IPS-18c (cell line): ENCODE results near the gene SUPT3H.

ENCODE experiments used
- H3K4me3 ChIP-seq: 2 replicates; pipeline ENCODE4 v1.7.0; 2013; ENCODE audit warnings: low read depth, mild to moderate bottlenecking, low read length, moderate library complexity; ENCODE audit not compliant: insufficient read depth
- H3K9me3 ChIP-seq: one replicate; pipeline ENCODE4 v1.6.1; 2013; ENCODE audit warnings: mild to moderate bottlenecking, low read length, moderate library complexity; ENCODE audit not compliant: control insufficient read depth, insufficient read depth

The SUPT3H gene

DNA sequence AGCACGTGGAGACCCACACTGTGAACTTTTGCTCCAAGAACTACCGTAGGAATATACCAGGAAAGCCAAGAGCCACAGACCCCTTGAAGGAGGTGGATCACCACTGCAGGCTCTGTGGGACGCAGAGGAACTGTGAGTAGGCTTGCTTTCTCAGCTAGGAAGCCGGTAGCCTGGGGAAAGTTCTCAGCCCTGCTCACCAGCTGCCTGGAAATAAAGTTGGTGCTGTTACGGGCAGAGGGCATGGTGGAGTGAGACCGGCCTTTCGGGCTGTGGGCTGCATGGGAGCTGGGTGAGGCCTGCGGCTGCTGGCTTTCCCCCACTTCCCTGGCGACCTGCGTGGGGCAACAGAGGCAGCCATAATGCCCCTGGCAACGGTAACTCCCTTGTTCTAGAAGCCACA lies 422.6 kb downstream of the SUPT3H start:
- Histone ChIP-seq H3K4me3 (no peak overlapping the region), H3K9me3 (peaks cover 2% of the 10 kb centered on the region)

DNA sequence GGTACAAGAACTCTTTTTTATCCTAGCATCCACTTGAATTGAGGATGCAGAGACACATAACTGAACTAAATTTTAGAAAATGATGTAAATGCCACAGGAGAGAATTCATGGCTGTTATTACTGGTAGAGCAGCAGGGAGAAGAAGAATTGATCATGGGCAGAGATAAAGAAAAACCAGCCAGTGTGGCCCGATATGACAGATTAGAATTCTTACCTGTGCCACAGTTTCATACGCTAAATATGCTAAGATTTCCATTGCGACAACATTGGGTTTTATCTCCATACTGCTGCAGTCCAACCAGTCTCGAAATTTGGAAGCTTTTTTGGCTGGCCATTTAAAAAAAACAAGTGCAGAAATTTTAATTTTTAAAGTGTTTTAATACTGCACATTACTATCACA lies 423.5 kb downstream of the SUPT3H start:
- H3K9me3 ChIP-seq, result peaks cover 2% of the 10 kb centered on the region
- H3K4me3 ChIP-seq, result no peak overlapping the region

DNA sequence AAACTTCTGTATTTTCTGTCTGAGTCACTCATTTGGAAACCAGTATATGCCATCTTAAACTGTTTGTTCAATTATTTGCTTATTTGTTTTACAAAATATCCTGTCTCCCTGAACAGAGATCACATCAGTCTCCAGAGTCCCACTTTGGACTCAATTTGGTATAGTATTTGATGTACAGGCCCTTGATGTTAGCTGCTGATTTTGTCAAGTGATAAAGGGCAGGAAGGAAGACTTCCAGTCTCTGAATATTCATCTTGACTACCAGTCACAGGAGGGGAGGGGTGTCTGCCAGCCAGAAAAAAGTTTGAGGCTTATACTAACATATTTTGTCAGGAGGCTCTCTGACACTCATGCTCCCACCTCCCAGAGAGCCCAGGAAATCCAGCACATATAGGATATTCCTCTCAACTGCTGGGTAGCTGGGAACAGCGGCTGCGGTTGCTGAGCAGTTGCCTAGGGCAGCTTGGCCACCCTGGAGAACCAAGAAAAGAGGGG lies 426.4 kb downstream of the SUPT3H start:
- H3K4me3 ChIP-seq, result no peak overlapping the region
- H3K9me3 ChIP-seq, result no peaks in the 10 kb centered on the region

DNA sequence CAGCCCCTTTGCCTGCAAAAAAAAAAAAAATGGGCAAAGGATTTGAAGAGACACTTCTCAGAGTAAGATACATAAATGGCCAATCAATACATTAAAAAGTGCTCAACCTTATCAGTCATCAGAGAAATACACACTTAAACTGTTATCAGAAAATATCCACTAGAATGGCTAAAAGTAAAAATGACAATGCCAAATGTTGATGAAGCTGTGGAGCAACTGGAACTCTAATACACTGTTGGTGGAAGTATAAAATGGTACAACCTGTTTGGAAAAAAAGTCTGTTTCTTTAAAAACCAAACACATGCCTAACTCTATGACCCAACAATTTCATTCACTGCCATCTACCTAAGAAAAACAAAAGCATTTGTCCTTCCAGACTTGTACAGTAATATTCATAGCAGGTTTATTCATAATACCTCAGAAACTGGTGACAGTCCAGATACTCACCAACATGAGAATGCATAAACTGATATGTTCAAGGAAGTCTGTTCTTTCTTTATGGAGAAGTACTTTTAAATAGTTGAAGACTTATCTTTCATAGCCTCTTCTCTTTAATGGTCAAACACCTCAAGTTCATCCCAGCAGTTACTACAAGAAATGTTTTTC lies 428.0 kb downstream of the SUPT3H start:
- no peak overlapping the region for H3K4me3 ChIP-seq
- H3K9me3 ChIP-seq, result no peaks in the 10 kb centered on the region

DNA sequence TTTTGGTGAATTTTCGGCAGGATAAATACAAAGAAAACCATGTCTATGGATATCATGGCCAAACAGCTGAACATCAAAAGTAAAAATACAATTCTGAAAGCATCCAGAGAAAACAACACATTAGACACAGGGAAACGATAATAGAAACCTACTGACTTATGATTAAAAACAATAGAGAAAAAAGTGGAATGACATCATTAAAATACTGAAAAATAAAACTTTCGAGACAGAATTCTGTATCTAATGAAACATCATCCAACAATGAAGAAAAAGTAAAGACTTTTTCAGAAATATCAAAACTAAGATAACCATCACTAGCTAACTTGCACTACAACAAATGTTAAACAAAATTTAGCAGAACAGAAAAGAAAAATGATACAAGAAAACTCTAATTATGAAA lies 434.2 kb downstream of the SUPT3H start:
- no peak overlapping the region for H3K4me3 ChIP-seq
- H3K9me3 ChIP-seq, result no peaks in the 10 kb centered on the region

DNA sequence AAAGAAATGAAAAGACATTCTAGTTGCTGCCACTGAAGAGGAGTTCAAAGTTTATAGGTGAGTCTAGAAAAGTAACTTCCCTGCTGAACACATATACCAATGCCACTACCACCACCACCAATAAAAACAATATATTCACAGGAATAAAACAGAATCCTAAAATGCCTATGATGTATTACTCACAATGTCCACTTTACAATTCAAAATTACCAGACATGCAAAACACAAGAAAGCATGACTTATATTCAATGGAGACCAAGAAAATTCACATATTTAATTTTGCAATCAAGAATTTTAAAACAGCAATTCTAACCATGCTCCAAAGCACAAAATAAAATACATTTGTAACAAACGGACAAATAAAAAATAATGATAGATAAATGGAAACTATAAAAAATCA lies 434.9 kb downstream of the SUPT3H start:
- Histone ChIP-seq H3K4me3 (no peak overlapping the region), H3K9me3 (no peaks in the 10 kb centered on the region)

DNA sequence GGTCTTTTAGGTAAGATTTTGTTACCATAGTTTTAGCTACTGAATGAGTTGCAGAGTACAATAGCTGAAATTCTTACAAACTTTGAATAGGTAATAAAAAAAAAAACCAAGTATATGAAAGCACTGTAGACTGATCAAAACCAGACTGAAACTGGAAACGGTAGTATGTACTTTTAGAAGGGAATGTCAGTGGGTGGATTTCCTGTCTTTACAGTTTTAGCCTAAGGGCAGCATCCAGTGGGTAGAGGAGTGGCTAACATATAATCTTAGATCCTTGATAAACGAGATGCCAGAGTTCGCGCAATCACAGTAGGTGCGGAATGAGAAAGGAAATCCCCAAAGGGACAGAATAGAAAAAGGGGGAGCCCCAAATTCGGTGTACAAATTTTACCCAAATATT lies 435.5 kb downstream of the SUPT3H start:
- no peak overlapping the region for H3K4me3 ChIP-seq
- no peaks in the 10 kb centered on the region for H3K9me3 ChIP-seq

DNA sequence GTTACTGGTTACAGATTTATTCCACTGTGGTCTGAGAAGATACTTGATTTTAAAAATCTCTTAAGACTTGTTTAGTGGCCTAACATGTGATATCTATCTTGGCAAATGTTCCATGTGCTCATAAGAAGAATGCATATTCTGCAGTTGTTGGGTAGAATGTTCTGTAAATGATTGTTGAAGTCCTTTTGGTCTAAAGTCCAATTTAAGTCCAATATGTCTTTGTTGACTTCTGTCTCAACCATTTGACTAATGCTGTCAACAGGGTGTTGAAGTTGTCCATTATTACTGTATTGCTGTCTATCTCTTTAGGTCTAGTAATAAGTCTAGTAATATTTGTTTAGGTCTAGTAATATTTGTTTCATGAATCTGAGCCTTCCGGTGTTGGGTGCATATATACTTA lies 437.4 kb downstream of the SUPT3H start:
- Histone ChIP-seq H3K4me3 (no peak overlapping the region), H3K9me3 (no peaks in the 10 kb centered on the region)

DNA sequence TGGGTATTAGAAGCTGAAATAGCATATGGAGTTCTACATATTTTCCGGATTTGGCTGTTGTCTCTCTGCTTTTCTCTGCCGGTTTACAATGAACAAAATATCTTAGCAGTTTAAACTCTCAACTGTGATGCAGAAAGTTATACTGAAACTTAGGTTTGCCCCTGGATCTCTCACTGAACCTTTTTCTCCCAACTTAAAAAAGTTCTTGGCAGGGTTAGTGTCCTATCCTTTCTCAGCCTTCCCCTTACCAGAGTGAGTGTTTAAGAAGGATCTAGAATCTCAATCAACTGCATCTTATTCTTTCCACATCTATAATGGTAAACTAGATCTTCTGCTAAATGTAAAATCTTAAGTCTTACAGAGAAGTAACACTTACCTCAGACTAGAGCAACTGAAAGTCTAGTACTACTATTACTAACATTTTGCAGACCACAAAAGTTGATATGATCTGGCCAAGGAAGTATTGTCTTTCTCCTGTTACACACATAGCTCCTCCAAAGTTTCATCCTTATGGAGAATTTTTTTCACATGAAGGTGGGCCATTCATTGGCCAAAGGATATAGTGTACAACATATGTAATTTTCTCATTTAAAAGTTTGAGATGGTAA lies 441.9 kb downstream of the SUPT3H start:
- no peak overlapping the region for H3K4me3 ChIP-seq
- no peaks in the 10 kb centered on the region for H3K9me3 ChIP-seq

DNA sequence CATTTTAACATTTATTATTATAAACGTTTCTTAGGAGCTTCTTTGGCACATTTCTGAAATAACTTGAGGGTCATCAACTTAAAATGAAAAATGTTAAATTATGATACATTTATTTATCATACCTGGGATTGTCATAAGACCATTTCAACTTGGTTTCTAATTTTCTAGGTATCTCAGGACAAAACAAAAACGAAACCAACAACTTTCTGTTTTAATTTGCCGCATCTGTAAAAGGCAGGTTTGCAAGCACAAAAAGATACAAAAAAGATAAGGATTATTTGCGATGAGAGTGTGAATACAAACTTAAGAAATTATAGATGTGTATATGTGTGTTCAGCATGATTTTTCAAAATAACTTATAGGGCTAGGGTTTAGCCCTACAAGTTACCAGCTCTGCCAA lies 444.6 kb downstream of the SUPT3H start:
- Histone ChIP-seq H3K9me3 (no peaks in the 10 kb centered on the region), H3K4me3 (no peak overlapping the region)

DNA sequence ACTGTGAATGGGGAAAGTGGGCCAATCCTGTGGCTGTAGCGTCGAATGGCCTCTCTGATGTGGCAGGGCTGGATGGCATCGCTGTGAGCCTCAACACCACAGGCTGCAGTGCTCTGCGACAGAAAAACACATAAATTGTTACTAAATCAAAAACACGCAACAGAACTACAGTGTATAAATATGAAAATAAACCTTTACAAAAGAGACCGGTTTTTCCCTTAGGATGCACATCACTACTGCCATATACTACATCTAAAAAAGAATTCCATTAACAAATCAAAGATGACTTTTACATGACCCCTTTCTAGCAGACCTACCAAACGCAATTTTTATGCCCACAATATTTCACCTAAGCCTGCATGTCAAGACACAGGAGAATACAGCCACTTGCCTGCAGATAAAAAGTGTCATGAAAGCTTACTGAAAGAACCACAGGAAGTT lies 445.1 kb downstream of the SUPT3H start:
- H3K4me3 ChIP-seq, result no peak overlapping the region
- H3K9me3 ChIP-seq, result no peaks in the 10 kb centered on the region

DNA sequence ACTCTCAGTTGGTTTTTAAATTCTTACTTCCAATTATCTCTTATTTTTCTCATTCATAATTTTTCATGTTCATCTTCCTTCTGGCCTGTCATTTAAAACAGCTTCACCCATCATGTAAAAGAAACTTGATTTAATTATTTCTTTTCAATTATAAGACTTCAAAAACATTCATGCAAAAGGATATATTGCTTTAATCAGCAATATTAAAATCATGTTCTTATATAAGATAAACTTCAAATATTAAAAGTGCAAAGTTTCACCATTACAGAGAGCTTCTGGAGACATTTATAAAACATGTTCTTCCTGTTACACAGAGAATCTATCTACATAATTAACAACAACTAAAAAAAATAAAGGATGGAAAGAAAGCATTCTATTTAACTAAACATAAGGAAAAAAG lies 446.3 kb downstream of the SUPT3H start:
- Histone ChIP-seq H3K9me3 (no peaks in the 10 kb centered on the region), H3K4me3 (no peak overlapping the region)

DNA sequence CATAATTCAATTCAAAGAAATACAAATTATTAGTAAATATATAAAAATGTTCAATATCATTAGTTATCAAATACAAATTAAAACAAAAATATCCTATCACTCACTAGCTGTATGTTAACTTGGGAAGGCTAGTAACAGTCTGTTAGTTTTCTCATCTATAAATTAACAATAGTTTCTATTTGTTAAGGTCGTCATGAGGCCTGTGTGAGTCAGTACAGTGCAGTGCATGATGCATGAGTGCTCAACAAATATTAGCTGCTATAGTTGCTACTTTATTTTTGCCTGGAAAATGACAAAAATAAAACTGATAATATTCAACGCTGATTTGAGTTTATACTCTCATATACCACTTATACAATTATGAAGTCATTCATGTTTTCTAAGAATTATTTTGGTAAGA lies 451.2 kb downstream of the SUPT3H start:
- Histone ChIP-seq H3K4me3 (no peak overlapping the region), H3K9me3 (no peaks in the 10 kb centered on the region)

DNA sequence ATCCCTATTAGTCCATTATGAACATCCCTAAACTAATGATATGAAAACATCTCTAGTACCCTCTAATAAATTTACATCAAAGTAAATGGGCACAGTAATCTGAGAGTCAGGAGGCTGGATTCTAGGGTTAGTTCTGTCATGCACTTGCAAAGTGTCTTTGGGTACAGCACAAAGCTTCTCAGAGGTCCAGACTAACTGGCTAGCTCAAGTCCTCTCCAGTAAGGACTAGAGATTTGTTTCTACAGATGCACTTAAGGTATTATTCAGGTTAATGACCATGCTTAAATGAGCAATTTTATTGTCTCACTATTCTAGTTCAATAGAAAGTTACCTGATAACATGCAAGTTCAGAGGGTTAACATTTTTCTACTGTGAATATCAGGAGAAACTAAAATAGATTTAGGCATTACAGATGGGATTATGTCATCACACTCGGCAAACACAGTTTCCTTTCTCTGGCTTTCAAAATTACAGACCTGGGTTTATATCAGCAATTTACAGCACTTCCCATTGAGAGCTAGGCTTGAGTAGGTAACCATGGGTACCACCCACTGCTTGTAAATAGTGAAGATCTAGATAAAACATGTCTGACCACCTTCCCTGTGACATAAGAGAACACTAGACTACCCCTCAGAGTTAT lies 452.5 kb downstream of the SUPT3H start:
- Histone ChIP-seq H3K4me3 (no peak overlapping the region), H3K9me3 (no peaks in the 10 kb centered on the region)

DNA sequence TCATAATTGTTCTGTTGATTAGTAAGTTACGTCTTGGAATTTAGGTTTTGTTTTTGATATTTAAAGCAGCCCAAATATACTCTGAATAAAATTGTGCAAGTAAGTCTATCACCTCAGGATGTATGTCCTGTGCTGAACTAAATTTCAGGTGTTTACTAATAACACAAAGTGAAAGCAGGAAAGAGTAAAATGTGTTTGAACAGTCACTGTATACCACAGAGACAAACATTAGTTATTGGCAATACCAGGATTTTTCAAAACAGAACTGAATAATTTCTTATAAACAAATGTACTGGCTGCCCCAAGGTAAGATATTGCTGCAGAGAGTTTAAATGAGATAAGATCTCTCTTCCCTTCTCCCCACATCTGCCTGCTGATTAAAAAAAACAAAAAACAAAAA lies 454.3 kb downstream of the SUPT3H start:
- Histone ChIP-seq H3K9me3 (no peaks in the 10 kb centered on the region), H3K4me3 (no peak overlapping the region)

DNA sequence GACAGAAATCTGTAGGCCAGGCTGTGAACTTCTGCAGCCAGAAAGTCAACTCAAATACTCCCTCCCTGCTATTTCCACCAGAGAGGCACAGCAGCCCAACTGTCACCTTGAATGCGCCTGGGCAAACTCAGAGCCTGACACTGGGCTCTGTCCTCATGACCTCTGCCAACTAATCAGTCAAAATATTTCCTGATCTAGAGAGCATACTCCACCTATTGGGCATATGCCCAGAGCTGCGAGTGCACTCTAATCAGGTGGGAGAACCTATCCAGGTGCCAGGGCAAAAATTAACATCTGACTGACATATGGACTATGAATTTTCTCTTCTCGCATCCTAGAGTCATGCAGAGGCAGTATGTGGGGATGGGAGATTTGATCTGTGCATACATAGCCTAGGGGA lies 455.9 kb downstream of the SUPT3H start:
- Histone ChIP-seq H3K9me3 (no peaks in the 10 kb centered on the region), H3K4me3 (no peak overlapping the region)

DNA sequence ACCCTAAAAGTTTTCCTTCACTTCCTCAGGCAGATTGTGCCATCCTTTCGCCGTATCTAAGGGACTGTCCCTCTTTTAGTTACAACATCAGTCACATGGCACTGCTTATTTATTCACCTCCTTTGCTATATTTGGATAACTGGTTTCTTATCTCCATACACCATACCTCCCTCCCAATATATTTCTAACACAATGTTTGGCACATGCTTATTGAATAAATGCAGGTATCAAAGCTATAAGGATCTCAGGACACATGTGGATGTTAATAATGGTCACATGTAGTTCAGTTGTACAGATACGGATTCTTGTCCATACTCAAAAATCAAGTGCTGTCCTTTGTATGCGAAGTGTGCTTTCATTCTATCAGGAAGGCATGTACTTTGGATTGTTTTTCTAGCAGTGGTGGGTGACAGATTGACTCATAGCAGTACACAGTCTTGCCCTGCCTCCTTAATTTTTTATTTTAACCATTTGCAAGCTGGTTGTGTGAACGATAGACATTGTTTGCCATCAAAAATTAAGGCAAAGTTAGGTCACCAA lies 456.7 kb downstream of the SUPT3H start:
- Histone ChIP-seq H3K4me3 (no peak overlapping the region), H3K9me3 (no peaks in the 10 kb centered on the region)

DNA sequence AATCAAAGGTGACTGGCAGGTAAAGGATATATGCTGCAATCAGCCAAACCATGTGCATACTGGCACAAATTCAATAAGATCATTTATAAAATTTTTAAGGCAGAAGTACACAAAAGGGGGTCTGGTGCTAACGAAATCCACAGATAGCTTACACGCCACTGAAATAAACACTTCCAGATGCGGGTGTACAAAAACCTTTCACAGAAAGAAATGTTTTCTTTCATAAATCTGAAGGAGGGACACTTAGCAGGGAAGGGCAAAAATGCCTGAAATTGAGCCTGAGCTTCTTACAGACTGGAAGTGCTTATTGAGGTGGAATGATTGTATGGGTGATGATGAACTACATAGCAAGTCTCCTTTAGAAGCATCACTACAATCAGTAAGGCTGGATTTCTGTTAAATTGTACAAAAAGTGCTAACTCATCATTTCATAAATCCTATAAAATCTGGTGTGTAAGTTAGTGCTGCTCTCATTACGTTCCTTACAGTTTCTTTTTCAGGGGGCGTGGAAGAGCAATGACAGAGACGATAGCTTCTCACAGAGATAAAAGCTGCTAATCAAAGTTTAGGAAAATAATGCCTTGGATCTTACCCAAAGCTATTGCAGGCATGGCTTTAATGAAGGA lies 458.9 kb downstream of the SUPT3H start:
- H3K4me3 ChIP-seq, result no peak overlapping the region
- no peaks in the 10 kb centered on the region for H3K9me3 ChIP-seq
